ENCODE data around the gene EPB41L4B.
A peak's percentile ranks its signal among the peaks of the same experiment; 100 is the strongest.
"Not testable (repeated sequence)": the region's sequence is repeated elsewhere in the genome, so short reads cannot be mapped to it uniquely, and the experiment has no call there.

Gene EPB41L4B

GRCh38 chr9:109163194-109163593 is 157.7 kb downstream of the EPB41L4B start:
- no peak for DNase-seq (ENCODE audit: low read depth in 2 of 2)

- DNase-seq (ENCODE audit: low read depth in 2 of 2) = no peak
Observed at GRCh38 chr9:109162677-109163076, 158.2 kb downstream of the EPB41L4B start.

- no peak for DNase-seq (ENCODE audit: low read depth in 2 of 2)
Observed at GRCh38 chr9:109161471-109161870, 159.4 kb downstream of the EPB41L4B start.

GRCh38 chr9:109159583-109159982 is 161.3 kb downstream of the EPB41L4B start:
- DNase-seq (ENCODE audit: low read depth in 2 of 2) = no peak

GRCh38 chr9:109158651-109159050 is 162.2 kb downstream of the EPB41L4B start:
- DNase-seq (ENCODE audit: low read depth in 2 of 2) = peak; percentile 77 to 84

- no peak for DNase-seq (ENCODE audit: low read depth in 2 of 2)
Observed at GRCh38 chr9:109156708-109157107, 164.2 kb downstream of the EPB41L4B start.

GRCh38 chr9:109150925-109151545 is 169.8 kb downstream of the EPB41L4B start:
- no peak for DNase-seq (ENCODE audit: low read depth in 2 of 2)

GRCh38 chr9:109149722-109150121 is 171.1 kb downstream of the EPB41L4B start:
- DNase-seq (ENCODE audit: low read depth in 2 of 2) = no peak

- DNase-seq (ENCODE audit: low read depth in 2 of 2) = no peak
Observed at GRCh38 chr9:109149089-109149488, 171.8 kb downstream of the EPB41L4B start.

GRCh38 chr9:109145051-109145450 is 175.8 kb downstream of the EPB41L4B start:
- no peak for DNase-seq (ENCODE audit: low read depth in 2 of 2)

GRCh38 chr9:109143881-109144562 is 176.8 kb downstream of the EPB41L4B start:
- DNase-seq (ENCODE audit: low read depth in 2 of 2) = no peak

- DNase-seq (ENCODE audit: low read depth in 2 of 2) = no peak
Observed at GRCh38 chr9:109141375-109141774, 179.5 kb downstream of the EPB41L4B start.

GRCh38 chr9:109139851-109140250 is 181.0 kb downstream of the EPB41L4B start:
- DNase-seq (ENCODE audit: low read depth in 2 of 2) = no peak

- DNase-seq (ENCODE audit: low read depth in 2 of 2) = no peak
Observed at GRCh38 chr9:109138421-109138820, 182.4 kb downstream of the EPB41L4B start.

- DNase-seq (ENCODE audit: low read depth in 2 of 2) = no peak
Observed at GRCh38 chr9:109134167-109134578, 186.7 kb downstream of the EPB41L4B start.

GRCh38 chr9:109133533-109133932 is 187.3 kb downstream of the EPB41L4B start:
- no peak for DNase-seq (ENCODE audit: low read depth in 2 of 2)

GRCh38 chr9:109132567-109133021 is 188.3 kb downstream of the EPB41L4B start:
- DNase-seq (ENCODE audit: low read depth in 2 of 2) = no peak

- DNase-seq (ENCODE audit: low read depth in 2 of 2) = no peak
Observed at GRCh38 chr9:109129470-109130197, 191.2 kb downstream of the EPB41L4B start.

- DNase-seq (ENCODE audit: low read depth in 2 of 2) = not testable (repeated sequence)
Observed at GRCh38 chr9:109126671-109127070, 194.2 kb downstream of the EPB41L4B start.

- DNase-seq (ENCODE audit: low read depth in 2 of 2) = no peak
Observed at GRCh38 chr9:109124121-109124520, 196.7 kb downstream of the EPB41L4B start.

- no peak for DNase-seq (ENCODE audit: low read depth in 2 of 2)
Observed at GRCh38 chr9:109122726-109123621, 197.9 kb downstream of the EPB41L4B start.

Data from fibroblast of skin of left biceps (primary cell).